ENCODE results near the gene SLCO2A1.

DNA sequence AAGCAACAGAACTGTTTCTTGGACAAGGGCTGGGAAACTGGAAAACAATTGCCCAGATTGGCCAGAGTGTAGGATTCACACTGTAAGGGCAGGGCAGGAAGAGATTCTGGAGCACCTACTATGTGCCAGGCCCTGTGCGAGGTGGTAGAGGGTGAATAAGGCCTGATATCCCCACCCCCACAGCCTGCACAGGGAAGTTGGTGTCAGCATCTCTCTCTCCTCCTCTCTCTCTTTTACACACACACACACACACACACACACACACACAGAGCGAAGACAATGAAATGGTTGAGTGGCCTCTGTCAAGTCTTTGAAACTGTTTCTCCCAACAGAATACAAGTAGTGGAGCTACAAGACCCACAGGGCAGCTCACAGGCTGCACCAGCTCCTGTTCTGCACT lies 47.1 kb upstream of the SLCO2A1 start:
- TF ChIP-seq, protein P1, sequence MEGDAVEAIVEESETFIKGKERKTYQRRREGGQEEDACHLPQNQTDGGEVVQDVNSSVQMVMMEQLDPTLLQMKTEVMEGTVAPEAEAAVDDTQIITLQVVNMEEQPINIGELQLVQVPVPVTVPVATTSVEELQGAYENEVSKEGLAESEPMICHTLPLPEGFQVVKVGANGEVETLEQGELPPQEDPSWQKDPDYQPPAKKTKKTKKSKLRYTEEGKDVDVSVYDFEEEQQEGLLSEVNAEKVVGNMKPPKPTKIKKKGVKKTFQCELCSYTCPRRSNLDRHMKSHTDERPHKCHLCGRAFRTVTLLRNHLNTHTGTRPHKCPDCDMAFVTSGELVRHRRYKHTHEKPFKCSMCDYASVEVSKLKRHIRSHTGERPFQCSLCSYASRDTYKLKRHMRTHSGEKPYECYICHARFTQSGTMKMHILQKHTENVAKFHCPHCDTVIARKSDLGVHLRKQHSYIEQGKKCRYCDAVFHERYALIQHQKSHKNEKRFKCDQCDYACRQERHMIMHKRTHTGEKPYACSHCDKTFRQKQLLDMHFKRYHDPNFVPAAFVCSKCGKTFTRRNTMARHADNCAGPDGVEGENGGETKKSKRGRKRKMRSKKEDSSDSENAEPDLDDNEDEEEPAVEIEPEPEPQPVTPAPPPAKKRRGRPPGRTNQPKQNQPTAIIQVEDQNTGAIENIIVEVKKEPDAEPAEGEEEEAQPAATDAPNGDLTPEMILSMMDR (optimal IDR thresholded peaks at IDR 0.05 in 1 of 3, IDR thresholded peaks at IDR 0.05 in 1 of 3, conservative IDR thresholded peaks at IDR 0.05 in 1 of 3; ENCODE audit: extremely low read depth in 1 of 3, insufficient read depth in 2 of 3, low read length in 3 of 3) = no peak
- TF ChIP-seq EZH2 (IDR thresholded peaks at IDR 0.05; ENCODE audit: low read length) = no peak

Measured in keratinocyte (primary cell).